Stimulated activated CD4-positive, alpha-beta T cell treated with anti-CD3 and anti-CD28 coated beads, Interleukin-1b, Interleukin-23, amount 100 ng/mL, for 24 hours (primary cell): ENCODE data around the gene CHRNA4.
"Not testable (repeated sequence)": the region's sequence is repeated elsewhere in the genome, so short reads cannot be mapped to it uniquely, and the experiment has no call there.

Experiments
- DNase-seq, 4 experiments: peaks; one replicate each; pipeline ENCODE4 v3.0.0-alpha.2; 2020; ENCODE audit warnings: low read depth in 4 of 4, low spot score in 1 of 4

The CHRNA4 gene

GRCh38 chr20:63398744-63399514 is 37.8 kb upstream of the CHRNA4 start:
- no peak for DNase-seq

GRCh38 chr20:63397946-63398450 is 36.8 kb upstream of the CHRNA4 start:
- no peak for DNase-seq

- DNase-seq, result no peak
These were observed 36.1 kb upstream of the CHRNA4 start for GRCh38 chr20:63397155-63397843.

- no peak for DNase-seq
These were observed 35.2 kb upstream of the CHRNA4 start for GRCh38 chr20:63396300-63396699.

- DNase-seq, result no peak
These were observed 34.6 kb upstream of the CHRNA4 start for GRCh38 chr20:63395723-63396122.

- DNase-seq, result no peak
These were observed 33.8 kb upstream of the CHRNA4 start for GRCh38 chr20:63394920-63395455.

GRCh38 chr20:63394069-63394919 is 33.1 kb upstream of the CHRNA4 start:
- no peak for DNase-seq

- DNase-seq, result no peak
These were observed 32.4 kb upstream of the CHRNA4 start for GRCh38 chr20:63393566-63393965.

- DNase-seq, result no peak
These were observed 31.6 kb upstream of the CHRNA4 start for GRCh38 chr20:63392465-63393365.

- no peak for DNase-seq
These were observed 26.8 kb upstream of the CHRNA4 start for GRCh38 chr20:63387917-63388316.

- DNase-seq, result no peak
These were observed 26.2 kb upstream of the CHRNA4 start for GRCh38 chr20:63387393-63387792.

GRCh38 chr20:63386491-63386890 is 25.3 kb upstream of the CHRNA4 start:
- DNase-seq, result no peak

- DNase-seq, result no peak
These were observed 24.7 kb upstream of the CHRNA4 start for GRCh38 chr20:63385819-63386218.

GRCh38 chr20:63384336-63384735 is 23.2 kb upstream of the CHRNA4 start:
- DNase-seq, result no peak

- DNase-seq, result no peak
These were observed 22.4 kb upstream of the CHRNA4 start for GRCh38 chr20:63383556-63383955.

- no peak for DNase-seq
These were observed 21.6 kb upstream of the CHRNA4 start for GRCh38 chr20:63382551-63383300.

GRCh38 chr20:63381781-63382431 is 20.8 kb upstream of the CHRNA4 start:
- DNase-seq, result peak in 3 of 4 experiments; percentile 5 to 16 (median 9)

GRCh38 chr20:63380346-63380870 is 19.3 kb upstream of the CHRNA4 start:
- no peak for DNase-seq

GRCh38 chr20:63379872-63380271 is 18.7 kb upstream of the CHRNA4 start:
- not testable (repeated sequence) for DNase-seq
